HG02798 (cell line): ENCODE measurements around the gene WNT9B.

Experiments
- ATAC-seq: cut with Tn5 transposase; IDR thresholded peaks from one replicate; pipeline ENCODE4 v1.9.1; 2021; ENCODE audit warnings: mild to moderate bottlenecking; ENCODE audit not compliant: unreplicated experiment, poor library complexity

Gene WNT9B

GRCh38 chr17:46850688-46851028 lies 725 bp upstream of the WNT9B start:
- no peak for ATAC-seq

- ATAC-seq = no peak
Observed at GRCh38 chr17:46853896-46854444, 2.6 kb downstream of the WNT9B start.

DNA sequence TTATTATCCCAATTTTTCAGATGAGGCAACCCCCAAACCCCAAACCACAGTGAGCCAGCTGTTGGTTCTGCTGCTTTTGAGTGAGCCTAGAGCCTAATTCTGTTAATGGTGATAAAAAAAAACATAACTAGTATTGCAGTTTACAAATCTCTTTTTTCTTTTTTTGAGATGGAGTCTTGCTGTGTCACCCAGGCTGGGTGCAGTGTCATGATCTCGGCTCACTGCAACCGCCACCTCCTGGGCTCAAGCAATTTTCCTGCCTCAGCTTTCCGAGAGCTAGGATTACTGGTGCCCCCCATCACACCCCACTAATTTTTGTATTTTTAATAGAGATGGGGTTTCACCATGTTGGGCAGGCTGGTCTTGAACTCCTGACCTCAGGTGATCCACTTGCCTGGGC lies 3.1 kb downstream of the WNT9B start:
- no peak for ATAC-seq

- ATAC-seq = no peak
Observed at GRCh38 chr17:46854948-46855347, 3.6 kb downstream of the WNT9B start.

GRCh38 chr17:46857600-46857999 lies 6.2 kb downstream of the WNT9B start:
- ATAC-seq = no peak

- ATAC-seq = no peak
Observed at GRCh38 chr17:46859996-46860395, 8.6 kb downstream of the WNT9B start.

- no peak for ATAC-seq
Observed at GRCh38 chr17:46862949-46863348, 11.6 kb downstream of the WNT9B start.

DNA sequence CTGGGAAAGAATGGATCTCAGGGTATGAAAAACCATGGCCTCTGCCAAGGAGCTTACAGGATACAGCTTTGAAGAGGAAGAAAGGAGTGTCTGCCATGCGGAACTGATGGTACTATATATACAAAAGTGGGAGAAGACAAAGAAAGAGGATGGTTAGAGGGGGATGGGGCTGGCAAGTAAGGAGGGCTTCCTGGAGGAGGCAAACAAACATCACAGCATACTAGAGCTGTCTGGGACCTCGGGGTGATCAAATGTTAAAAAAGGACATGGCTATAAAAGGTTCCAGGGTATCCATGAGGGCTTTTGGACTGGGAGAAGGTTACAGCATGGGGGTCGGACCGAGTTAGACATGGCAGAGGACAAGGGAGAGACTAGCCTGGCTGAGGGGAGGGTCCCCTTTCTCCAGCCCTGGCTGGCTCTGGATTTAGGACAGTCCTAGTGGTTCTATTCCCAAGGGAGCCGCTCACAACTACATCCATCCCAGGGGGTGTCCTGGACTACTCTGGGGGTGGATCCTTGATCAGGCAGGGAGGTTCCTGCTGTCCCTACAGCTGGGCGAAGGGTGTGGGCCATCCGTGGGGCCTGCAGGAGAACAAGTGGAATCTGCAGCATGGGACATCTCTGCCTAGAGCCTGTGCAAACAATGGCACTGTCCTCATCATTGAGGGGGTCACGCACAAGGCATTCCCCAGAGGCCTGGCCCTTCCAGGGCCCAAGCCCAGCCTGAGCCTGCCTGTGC lies 12.2 kb downstream of the WNT9B start:
- no peak for ATAC-seq

- no peak for ATAC-seq
Observed at GRCh38 chr17:46865100-46865499, 13.7 kb downstream of the WNT9B start.

GRCh38 chr17:46866325-46866724 lies 14.9 kb downstream of the WNT9B start:
- ATAC-seq = no peak

- ATAC-seq = no peak
Observed at GRCh38 chr17:46866747-46867146, 15.4 kb downstream of the WNT9B start.

DNA sequence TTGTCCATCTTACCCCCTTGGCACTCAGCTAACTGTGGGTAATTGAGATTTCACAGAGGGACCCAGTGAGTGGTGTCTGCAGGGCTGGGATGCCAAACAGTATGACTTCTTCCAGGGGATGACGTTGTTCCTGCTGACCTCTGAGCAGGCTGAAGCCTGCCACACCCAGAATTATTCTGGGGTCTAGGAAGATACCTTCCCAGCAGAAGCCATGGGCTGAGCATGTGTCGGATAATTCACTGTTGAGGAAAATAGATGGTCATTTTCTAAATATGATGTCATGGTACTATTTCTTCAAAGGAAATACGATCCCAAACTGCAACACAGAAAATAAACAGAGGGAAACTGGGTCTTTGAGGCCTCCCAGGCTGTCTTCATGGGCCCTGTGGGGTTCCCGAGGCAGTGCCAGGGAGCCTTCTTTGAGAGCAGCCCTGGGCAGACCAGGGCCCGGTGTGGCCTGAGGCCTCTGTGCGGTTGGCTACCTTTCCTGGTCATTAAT lies 17.4 kb downstream of the WNT9B start:
- ATAC-seq = no peak

GRCh38 chr17:46869296-46869695 lies 17.9 kb downstream of the WNT9B start:
- no peak for ATAC-seq

DNA sequence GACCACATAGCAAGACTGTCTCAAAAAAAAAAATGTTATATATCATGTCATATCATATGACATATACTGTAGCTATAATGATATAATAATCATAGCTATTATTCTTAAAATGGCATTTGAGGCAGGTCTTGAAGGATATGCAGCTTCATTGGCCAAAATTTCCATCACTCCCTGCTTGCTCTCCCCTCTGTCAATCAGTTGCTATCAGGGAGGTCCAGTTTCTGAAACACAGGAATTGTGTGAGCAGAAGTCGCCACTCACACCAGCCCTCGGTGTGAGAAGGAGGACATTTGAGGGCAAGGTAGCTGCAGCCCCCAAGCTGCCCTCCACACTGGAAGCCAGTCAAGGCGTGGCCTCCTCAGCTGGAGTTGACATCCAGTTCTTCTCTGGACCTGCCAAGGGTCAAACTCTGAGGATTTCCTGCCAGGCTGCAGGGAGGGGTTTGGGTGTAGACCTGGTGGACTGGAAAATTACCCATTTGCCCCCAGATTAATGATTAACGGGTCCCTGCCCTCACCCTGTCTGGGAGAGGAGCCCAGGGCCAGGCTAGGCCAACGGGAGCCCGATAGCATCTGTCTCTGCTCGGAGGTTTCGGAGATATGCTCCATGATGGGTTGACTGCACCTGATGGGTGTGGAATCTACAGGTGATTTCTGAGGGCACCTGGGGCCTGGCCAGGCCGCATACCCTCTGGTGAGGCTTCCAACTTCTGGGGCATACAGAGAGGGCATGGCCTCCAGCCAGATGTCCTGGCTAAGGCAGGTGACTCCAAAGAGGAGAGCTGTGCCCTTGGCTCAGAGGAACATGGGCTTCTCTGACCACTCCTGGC lies 18.8 kb downstream of the WNT9B start:
- ATAC-seq = no peak

DNA sequence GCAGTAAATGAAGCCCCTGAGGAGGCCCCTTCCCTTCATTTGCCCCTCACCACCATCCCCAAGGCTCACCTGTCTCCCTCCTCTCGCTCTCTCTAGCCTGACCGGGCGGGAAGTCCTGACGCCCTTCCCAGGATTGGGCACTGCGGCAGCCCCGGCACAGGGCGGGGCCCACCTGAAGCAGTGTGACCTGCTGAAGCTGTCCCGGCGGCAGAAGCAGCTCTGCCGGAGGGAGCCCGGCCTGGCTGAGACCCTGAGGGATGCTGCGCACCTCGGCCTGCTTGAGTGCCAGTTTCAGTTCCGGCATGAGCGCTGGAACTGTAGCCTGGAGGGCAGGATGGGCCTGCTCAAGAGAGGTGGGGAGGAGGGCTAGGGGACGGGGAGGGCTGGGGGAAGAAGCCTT lies 21.0 kb downstream of the WNT9B start:
- ATAC-seq = no peak

DNA sequence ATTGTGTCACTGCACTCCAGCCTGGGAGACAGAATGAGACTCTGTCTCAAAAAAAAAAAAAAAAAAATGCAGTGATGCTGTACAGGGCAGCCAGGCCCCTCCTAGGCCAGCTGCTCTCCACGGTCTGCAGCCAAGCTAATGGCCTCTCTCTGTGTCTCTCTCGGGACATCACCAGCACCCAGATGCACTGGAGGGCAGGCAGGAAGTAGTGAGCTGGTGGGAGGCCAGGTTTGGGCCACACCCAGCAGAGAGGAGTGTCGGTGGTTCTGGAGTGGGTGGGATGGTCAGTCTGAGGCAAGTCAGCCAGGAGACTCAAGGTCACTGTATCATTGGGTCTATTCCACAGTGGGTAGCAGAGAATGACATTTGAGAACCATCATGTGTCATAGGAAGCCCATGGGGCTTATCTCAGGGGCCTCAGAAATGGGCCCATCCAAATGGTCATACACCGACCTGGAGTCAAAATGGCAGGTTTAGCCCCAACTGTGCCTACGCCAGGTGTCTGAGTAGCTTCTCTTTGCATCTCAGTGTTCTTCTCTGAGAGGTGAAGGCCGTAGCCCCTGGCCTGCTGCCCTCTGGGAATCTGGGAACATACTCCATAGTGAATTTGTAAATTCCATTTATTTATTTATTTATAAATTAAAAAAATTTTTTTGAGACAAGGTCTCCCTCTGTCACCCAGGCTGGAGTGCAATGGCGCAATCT lies 22.7 kb downstream of the WNT9B start:
- ATAC-seq = no peak

DNA sequence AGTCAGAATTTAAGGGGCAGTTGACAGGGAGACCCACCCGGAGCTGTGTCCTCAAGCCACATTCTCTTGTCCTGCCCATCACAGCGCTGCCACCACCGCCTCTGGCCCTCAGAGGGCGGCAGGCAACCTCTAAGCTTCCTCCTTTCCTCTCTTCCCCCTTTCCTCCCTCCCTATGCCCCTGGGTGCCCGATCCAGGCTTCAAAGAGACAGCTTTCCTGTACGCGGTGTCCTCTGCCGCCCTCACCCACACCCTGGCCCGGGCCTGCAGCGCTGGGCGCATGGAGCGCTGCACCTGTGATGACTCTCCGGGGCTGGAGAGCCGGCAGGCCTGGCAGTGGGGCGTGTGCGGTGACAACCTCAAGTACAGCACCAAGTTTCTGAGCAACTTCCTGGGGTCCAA lies 23.5 kb downstream of the WNT9B start:
- ATAC-seq = no peak

- ATAC-seq = no peak
Observed at GRCh38 chr17:46875849-46876352, 24.5 kb downstream of the WNT9B start.

DNA sequence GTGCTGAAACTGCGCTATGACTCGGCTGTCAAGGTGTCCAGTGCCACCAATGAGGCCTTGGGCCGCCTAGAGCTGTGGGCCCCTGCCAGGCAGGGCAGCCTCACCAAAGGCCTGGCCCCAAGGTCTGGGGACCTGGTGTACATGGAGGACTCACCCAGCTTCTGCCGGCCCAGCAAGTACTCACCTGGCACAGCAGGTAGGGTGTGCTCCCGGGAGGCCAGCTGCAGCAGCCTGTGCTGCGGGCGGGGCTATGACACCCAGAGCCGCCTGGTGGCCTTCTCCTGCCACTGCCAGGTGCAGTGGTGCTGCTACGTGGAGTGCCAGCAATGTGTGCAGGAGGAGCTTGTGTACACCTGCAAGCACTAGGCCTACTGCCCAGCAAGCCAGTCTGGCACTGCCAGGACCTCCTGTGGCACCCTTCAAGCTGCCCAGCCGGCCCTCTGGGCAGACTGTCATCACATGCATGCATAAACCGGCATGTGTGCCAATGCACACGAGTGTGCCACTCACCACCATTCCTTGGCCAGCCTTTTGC lies 25.0 kb downstream of the WNT9B start:
- ATAC-seq = no peak

GRCh38 chr17:46876926-46877325 lies 25.5 kb downstream of the WNT9B start:
- ATAC-seq = no peak
